ENCODE data around the gene NUDT6.

The NUDT6 gene

GRCh38 chr4:122906859-122907305, 15.5 kb downstream of the NUDT6 start:
- H3K9me3 ChIP-seq (ENCODE audit: severe bottlenecking): no peaks in the 10 kb centered on the region
- no peaks in the 10 kb centered on the region for H3K27me3 ChIP-seq (ENCODE audit: insufficient read depth, low read depth, severe bottlenecking)
- no peak overlapping the region for H3K27ac ChIP-seq
- TF ChIP-seq CTCF (IDR thresholded peaks at IDR 0.05; ENCODE audit: low read depth, low read length): no peak
- DNase-seq: no peak
- no peak overlapping the region for H3K4me3 ChIP-seq (ENCODE audit: low read depth, low read length)
- no peaks in the 10 kb centered on the region; the same call in 1 of the 2 replicates for H3K36me3 ChIP-seq

- Histone ChIP-seq H3K4me3 (ENCODE audit: low read depth, low read length) (no peak overlapping the region), H3K36me3 (no peaks in the 10 kb centered on the region; the same call in 1 of the 2 replicates), H3K27me3 (ENCODE audit: insufficient read depth, low read depth, severe bottlenecking) (no peaks in the 10 kb centered on the region), H3K9me3 (ENCODE audit: severe bottlenecking) (no peaks in the 10 kb centered on the region), H3K27ac (no peak overlapping the region)
- DNase-seq: no peak
- no peak for TF ChIP-seq CTCF (IDR thresholded peaks at IDR 0.05; ENCODE audit: low read depth, low read length)
These were observed 18.6 kb downstream of the NUDT6 start for GRCh38 chr4:122903766-122904288.

GRCh38 chr4:122901247-122902010, 21.0 kb downstream of the NUDT6 start:
- Histone ChIP-seq H3K36me3 (no peaks in the 10 kb centered on the region; the same call in 1 of the 2 replicates), H3K4me3 (ENCODE audit: low read depth, low read length) (no peak overlapping the region), H3K27ac (no peak overlapping the region), H3K27me3 (ENCODE audit: insufficient read depth, low read depth, severe bottlenecking) (no peaks in the 10 kb centered on the region), H3K9me3 (ENCODE audit: severe bottlenecking) (no peaks in the 10 kb centered on the region)
- no peak for TF ChIP-seq CTCF (IDR thresholded peaks at IDR 0.05; ENCODE audit: low read depth, low read length)
- DNase-seq: no peak

GRCh38 chr4:122900314-122900713, 22.1 kb downstream of the NUDT6 start:
- no peak for TF ChIP-seq CTCF (IDR thresholded peaks at IDR 0.05; ENCODE audit: low read depth, low read length)
- no peak overlapping the region for H3K4me3 ChIP-seq (ENCODE audit: low read depth, low read length)
- H3K27ac ChIP-seq: no peak overlapping the region
- DNase-seq: no peak
- no peaks in the 10 kb centered on the region for H3K27me3 ChIP-seq (ENCODE audit: insufficient read depth, low read depth, severe bottlenecking)
- no peaks in the 10 kb centered on the region for H3K36me3 ChIP-seq
- no peaks in the 10 kb centered on the region for H3K9me3 ChIP-seq (ENCODE audit: severe bottlenecking)

GRCh38 chr4:122899682-122900081, 22.7 kb downstream of the NUDT6 start:
- Histone ChIP-seq H3K4me3 (ENCODE audit: low read depth, low read length) (no peak overlapping the region), H3K27me3 (ENCODE audit: insufficient read depth, low read depth, severe bottlenecking) (no peaks in the 10 kb centered on the region), H3K9me3 (ENCODE audit: severe bottlenecking) (no peaks in the 10 kb centered on the region), H3K36me3 (no peaks in the 10 kb centered on the region), H3K27ac (no peak overlapping the region)
- no peak for DNase-seq
- no peak for TF ChIP-seq CTCF (IDR thresholded peaks at IDR 0.05; ENCODE audit: low read depth, low read length)
